Mesenteric fat pad (tissue), 1 donor: ENCODE measurements around the gene PRUNE1. TPM values are rescaled to one million over a fixed set of nuclear protein-coding genes. Genes with fewer than 3 reads are reported as not detected.

Experiments used
- DNase-seq: peaks from one replicate; pipeline ENCODE4 v3.0.0-alpha.2; 2020; ENCODE audit warnings: low spot score
- long read RNA-seq: library from polyadenylated mRNA; unstranded; transcript quantifications from one replicate; pipeline ENCODE4 v2.0.0, GENCODE V29; 2020
- total RNA-seq: library from RNA; stranded (reverse); fragmentation: NEBNext Ultra II Directional; extraction: Animal tissue kit (Norgen Biotek cat#: 25700); gene quantifications from one replicate; pipeline ENCODE4 v1.2.1, GENCODE V29; 2021
- donor health status: DM: yes; HTN: yes; CAD: no.

PRUNE1 gene
- 14.4 TPM for total RNA-seq
- long read RNA-seq, transcript PRUNE1-201 (8 exons, 2,997 nt), result major isoform, 5 of 14 reads
- long read RNA-seq, partial matches to known transcripts, result 1 of 14 reads
- long read RNA-seq, other reads (novel, unspliced or antisense), result 8 of 14 reads

GRCh38 chr1:151008244-151009205 is at the start of gene PRUNE1:
Gene PRUNE1, plus strand, starts transcription at chr1:151008449. Its CDS starts 184 bp downstream, at chr1:151008633.
- DNase-seq, result peak; percentile 99

GRCh38 chr1:150960646-150961045 is 47.6 kb upstream of the PRUNE1 start:
- DNase-seq, result peak; percentile 2

GRCh38 chr1:150961756-150962155 is 46.5 kb upstream of the PRUNE1 start:
- DNase-seq, result no peak

GRCh38 chr1:150963321-150964163 is 44.7 kb upstream of the PRUNE1 start:
- DNase-seq, result no peak

- no peak for DNase-seq
Observed at GRCh38 chr1:150964164-150964489, 44.1 kb upstream of the PRUNE1 start.

- DNase-seq, result no peak
Observed at GRCh38 chr1:150965605-150966004, 42.6 kb upstream of the PRUNE1 start.

- no peak for DNase-seq
Observed at GRCh38 chr1:150966011-150966410, 42.2 kb upstream of the PRUNE1 start.

- no peak for DNase-seq
Observed at GRCh38 chr1:150967936-150968335, 40.3 kb upstream of the PRUNE1 start.

- no peak for DNase-seq
Observed at GRCh38 chr1:150968491-150968890, 39.8 kb upstream of the PRUNE1 start.

GRCh38 chr1:150969626-150970025 is 38.6 kb upstream of the PRUNE1 start:
- no peak for DNase-seq

GRCh38 chr1:150970808-150971582 is 37.3 kb upstream of the PRUNE1 start:
- DNase-seq, result no peak

- DNase-seq, result no peak
Observed at GRCh38 chr1:150971583-150972416, 36.4 kb upstream of the PRUNE1 start.

GRCh38 chr1:150972417-150972940 is 35.8 kb upstream of the PRUNE1 start:
- no peak for DNase-seq

GRCh38 chr1:150973258-150973835 is 34.9 kb upstream of the PRUNE1 start:
- no peak for DNase-seq

GRCh38 chr1:150973836-150974579 is 34.2 kb upstream of the PRUNE1 start:
- no peak for DNase-seq

- DNase-seq, result peak; percentile 96
Observed at GRCh38 chr1:150974580-150975478, 33.4 kb upstream of the PRUNE1 start, which contains the start of gene CERS2. Gene CERS2, minus strand, starts transcription at chr1:150974835. Its CDS starts 5,745 bp downstream, at chr1:150969090.

GRCh38 chr1:150976401-150976821 is 31.8 kb upstream of the PRUNE1 start:
- DNase-seq, result no peak
